Natural killer cell (primary cell): ENCODE results near the gene FAM32A. TPM values are rescaled to one million over a fixed set of nuclear protein-coding genes. Genes with fewer than 3 reads are reported as not detected.

Experiments used
- ATAC-seq, 3 donors: fragments of 150-1000 bp in 2 of 3; fragments of 200-7000 bp in 1 of 3; cut with Tn5 transposase; 1 replicate in 1 of 3; 2 replicates in 2 of 3; pipeline ENCODE4 v1.10.0; 2021; ENCODE audit warnings: mild to moderate bottlenecking in 2 of 3, moderate library complexity in 2 of 3
- DNase-seq, 2 donors: peaks; one replicate each; pipeline versions ENCODE4 v3.0.0 to v3.0.0-alpha.2; 2013 to 2021; ENCODE audit warnings: mixed read lengths in 1 of 2
- H3K27ac ChIP-seq: one replicate; pipeline ENCODE4 v1.5.1; 2013; ENCODE audit warnings: mild to moderate bottlenecking, low read length
- H3K27me3 ChIP-seq: one replicate; pipeline ENCODE4 v1.6.1; 2013; ENCODE audit warnings: low read length; ENCODE audit not compliant: control insufficient read depth, insufficient read depth
- H3K36me3 ChIP-seq: one replicate; pipeline ENCODE4 v1.6.1; 2013; ENCODE audit warnings: low read length; ENCODE audit not compliant: control insufficient read depth, insufficient read depth
- H3K4me1 ChIP-seq: one replicate; pipeline ENCODE4 v1.6.1; 2013; ENCODE audit warnings: low read length; ENCODE audit not compliant: control insufficient read depth, insufficient read depth
- H3K4me3 ChIP-seq: one replicate; pipeline ENCODE4 v1.5.1; 2013; ENCODE audit warnings: low read length
- H3K9me3 ChIP-seq: one replicate; pipeline ENCODE4 v1.6.1; 2013; ENCODE audit warnings: low read length; ENCODE audit not compliant: control insufficient read depth, insufficient read depth
- H3K27ac Mint-ChIP-seq, 2 donors: one replicate each; pipeline ENCODE4 v1.8.0; 2022; ENCODE audit warnings: mild to moderate bottlenecking in 2 of 2, mixed read lengths in 2 of 2, moderate library complexity in 1 of 2
- H3K27me3 Mint-ChIP-seq, 2 donors: one replicate each; pipeline ENCODE4 v1.8.0; 2022; ENCODE audit warnings: low read depth in 2 of 2, mixed read lengths in 2 of 2
- H3K36me3 Mint-ChIP-seq: one replicate; pipeline ENCODE4 v1.8.0; 2022; ENCODE audit warnings: mixed read lengths
- H3K4me1 Mint-ChIP-seq, 2 donors: one replicate each; pipeline ENCODE4 v1.8.0; 2022; ENCODE audit warnings: mixed read lengths in 2 of 2
- H3K4me3 Mint-ChIP-seq: one replicate; pipeline ENCODE4 v1.8.0; 2022; ENCODE audit warnings: mild to moderate bottlenecking, moderate library complexity, mixed read lengths
- H3K9me3 Mint-ChIP-seq, 2 donors: one replicate each; pipeline ENCODE4 v1.8.0; 2022; ENCODE audit warnings: mixed read lengths in 2 of 2
- WGBS: methylation state at CpG from one replicate; pipeline ENCODE4 v1.1.7; 2013; ENCODE audit warnings: missing lambda C conversion rate; ENCODE audit not compliant: insufficient coverage; 5-methylcytosine and 5-hydroxymethylcytosine counted together
- intact Hi-C: fragments of 100-400 bp; cut with micrococcal nuclease; formaldehyde crosslinking; loops from one replicate; pipeline ENCODE4 v1.14.2; 2022
- total RNA-seq, 4 donors: library from RNA; stranded (reverse); fragments of 120-200 nt in 1 of 4; gene quantifications; one replicate each; pipeline versions ENCODE4 v1.2.3 to v1.2.4, GENCODE V29; 2013 to 2022
- TF ChIP-seq, protein P1 (sequence below): fragments of 200-600 bp; IDR thresholded peaks from one replicate; pipeline ENCODE4 v1.8.0; 2022; ENCODE audit warnings: antibody characterized with exemption

The FAM32A gene
- total RNA-seq, 3 donors from 2014 or later (not counting 1 experiment from before 2014, with no cell fraction given), result 46.3 to 69.3 (median 63.3) TPM

GRCh38 chr19:16222806-16223205 lies 37.6 kb downstream of the FAM32A start:
- H3K27ac Mint-ChIP-seq, result no peak overlapping the region

GRCh38 chr19:16223746-16224145 lies 38.5 kb downstream of the FAM32A start:
- Mint-ChIP-seq H3K36me3 (peaks cover 29% of the 10 kb centered on the region), H3K4me3 (no peak overlapping the region), H3K27ac (no peak overlapping the region), H3K27me3 (no peaks in the 10 kb centered on the region), H3K4me1 (peaks cover 3 to 4% of the 10 kb centered on the region in 2 donors), H3K9me3 (peaks cover 4 to 6% of the 10 kb centered on the region in 2 donors)
- DNase-seq, result no peak
- Histone ChIP-seq H3K9me3 (peaks cover 21% of the 10 kb centered on the region), H3K4me1 (no peaks in the 10 kb centered on the region), H3K36me3 (peaks cover 70% of the 10 kb centered on the region), H3K4me3 (no peak overlapping the region), H3K27ac (no peak overlapping the region), H3K27me3 (no peaks in the 10 kb centered on the region)
- TF ChIP-seq, protein P1, sequence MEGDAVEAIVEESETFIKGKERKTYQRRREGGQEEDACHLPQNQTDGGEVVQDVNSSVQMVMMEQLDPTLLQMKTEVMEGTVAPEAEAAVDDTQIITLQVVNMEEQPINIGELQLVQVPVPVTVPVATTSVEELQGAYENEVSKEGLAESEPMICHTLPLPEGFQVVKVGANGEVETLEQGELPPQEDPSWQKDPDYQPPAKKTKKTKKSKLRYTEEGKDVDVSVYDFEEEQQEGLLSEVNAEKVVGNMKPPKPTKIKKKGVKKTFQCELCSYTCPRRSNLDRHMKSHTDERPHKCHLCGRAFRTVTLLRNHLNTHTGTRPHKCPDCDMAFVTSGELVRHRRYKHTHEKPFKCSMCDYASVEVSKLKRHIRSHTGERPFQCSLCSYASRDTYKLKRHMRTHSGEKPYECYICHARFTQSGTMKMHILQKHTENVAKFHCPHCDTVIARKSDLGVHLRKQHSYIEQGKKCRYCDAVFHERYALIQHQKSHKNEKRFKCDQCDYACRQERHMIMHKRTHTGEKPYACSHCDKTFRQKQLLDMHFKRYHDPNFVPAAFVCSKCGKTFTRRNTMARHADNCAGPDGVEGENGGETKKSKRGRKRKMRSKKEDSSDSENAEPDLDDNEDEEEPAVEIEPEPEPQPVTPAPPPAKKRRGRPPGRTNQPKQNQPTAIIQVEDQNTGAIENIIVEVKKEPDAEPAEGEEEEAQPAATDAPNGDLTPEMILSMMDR, result no peak
- WGBS, result 85% methylated on average over 15 of the region's 15 CpGs
- intact Hi-C loops, result no loop called here
- no peak for ATAC-seq

More at GRCh38 chr19:16222806-16223205, 37.6 kb downstream of the FAM32A start:
- Mint-ChIP-seq H3K4me1 (peaks cover 10% of the 10 kb centered on the region in 2 donors), H3K9me3 (peaks cover 4 to 6% of the 10 kb centered on the region in 2 donors), H3K36me3 (peaks cover 33% of the 10 kb centered on the region), H3K4me3 (no peak overlapping the region), H3K27me3 (no peaks in the 10 kb centered on the region)
- DNase-seq (no peak), ATAC-seq (no peak)
- TF ChIP-seq, protein P1, result no peak
- Histone ChIP-seq H3K27ac (no peak overlapping the region), H3K36me3 (peaks cover 60% of the 10 kb centered on the region), H3K4me3 (no peak overlapping the region), H3K9me3 (peaks cover 21% of the 10 kb centered on the region), H3K4me1 (no peaks in the 10 kb centered on the region), H3K27me3 (no peaks in the 10 kb centered on the region)
- intact Hi-C loops, result no loop called here
- 97% methylated on average over 3 of the region's 3 CpGs for WGBS

DNA sequence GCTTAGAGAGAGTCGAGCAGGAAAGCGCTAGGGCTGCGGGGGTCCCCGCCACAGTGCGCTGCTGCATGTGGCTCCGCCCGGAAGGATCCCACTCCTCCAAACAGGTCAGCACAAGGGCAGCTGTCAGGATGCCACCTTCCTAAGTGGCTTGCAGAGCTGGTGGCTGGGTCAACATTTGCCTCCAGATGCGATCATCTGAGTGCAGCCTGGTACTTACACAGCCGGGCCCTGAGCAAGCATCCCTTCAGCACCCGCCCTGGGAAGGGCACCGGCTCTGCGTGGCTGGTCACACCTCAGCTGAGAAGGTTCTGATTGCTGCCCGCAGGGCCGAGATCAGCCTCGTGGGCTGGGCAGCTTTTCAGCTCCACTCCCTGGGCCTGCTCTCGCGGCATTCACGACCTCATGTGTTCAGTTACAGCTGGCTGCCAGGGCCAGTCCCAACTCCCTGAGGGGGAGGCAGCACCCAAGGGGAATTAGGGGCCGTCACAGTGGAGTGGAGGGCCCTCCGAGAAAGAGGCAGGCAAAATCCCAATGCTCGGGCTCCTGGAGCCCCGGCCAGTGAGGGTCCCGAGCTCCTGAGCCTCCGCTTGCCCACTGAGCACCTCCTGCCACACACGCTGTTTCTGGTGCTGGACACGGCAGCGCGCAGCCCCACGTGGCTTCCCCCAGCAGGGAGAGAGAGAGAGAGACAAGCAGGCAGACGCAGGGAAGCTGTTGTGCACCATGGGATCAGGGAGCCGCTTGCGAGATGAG lies 39.3 kb downstream of the FAM32A start:
- DNase-seq (no peak), ATAC-seq (no peak)
- intact Hi-C loops, result no loop called here
- WGBS, result 93% methylated on average over 32 of the region's 32 CpGs
- Mint-ChIP-seq H3K27ac (no peak overlapping the region), H3K4me1 (no peaks in the 10 kb centered on the region), H3K4me3 (no peak overlapping the region), H3K36me3 (peaks cover 25% of the 10 kb centered on the region), H3K9me3 (peaks cover 4 to 6% of the 10 kb centered on the region in 2 donors), H3K27me3 (no peaks in the 10 kb centered on the region)
- TF ChIP-seq, protein P1, result no peak
- Histone ChIP-seq H3K4me3 (no peak overlapping the region), H3K27me3 (no peaks in the 10 kb centered on the region), H3K36me3 (peaks cover 76% of the 10 kb centered on the region), H3K9me3 (peaks cover 21% of the 10 kb centered on the region), H3K27ac (no peak overlapping the region), H3K4me1 (no peaks in the 10 kb centered on the region)
